H1 (cell line): ENCODE data around the gene UBALD1.

Experiments
- CTCF ChIP-seq, 3 experiments: IDR thresholded peaks; 1 replicate in 2 of 3; 2 replicates in 1 of 3; pipeline versions ENCODE4 v1.5.1 to v1.6.1; 2011; ENCODE audit warnings: low read length in 3 of 3, mild to moderate bottlenecking in 3 of 3, inconsistent platforms in 2 of 3, low read depth in 1 of 3, moderate library complexity in 1 of 3; ENCODE audit not compliant: insufficient read depth in 1 of 3; ENCODE audit errors: control extremely low read depth in 1 of 3
- E2F6 ChIP-seq: IDR thresholded peaks from 2 replicates; pipeline ENCODE4 v1.6.1; 2012; ENCODE audit warnings: inconsistent platforms
- POLR2A ChIP-seq, 2 experiments: IDR thresholded peaks; 1 replicate in 1 of 2; 2 replicates in 1 of 2; pipeline ENCODE4 v1.6.1; 2011; ENCODE audit warnings: low read depth in 2 of 2, low read length in 2 of 2, mild to moderate bottlenecking in 2 of 2; ENCODE audit errors: control extremely low read depth in 1 of 2
- RXRA ChIP-seq: IDR thresholded peaks from 2 replicates; pipeline ENCODE4 v1.6.1; 2011; ENCODE audit warnings: low read depth, mild to moderate bottlenecking, low read length, moderate library complexity; ENCODE audit not compliant: insufficient read depth
- SIX5 ChIP-seq: IDR thresholded peaks from 2 replicates; pipeline ENCODE4 v1.6.1; 2011; ENCODE audit warnings: mild to moderate bottlenecking, low read depth, low read length

- no peak for TF ChIP-seq SIX5
- TF ChIP-seq E2F6 = no peak
- TF ChIP-seq POLR2A (IDR thresholded peaks at IDR 0.05; ENCODE audit: control extremely low read depth in 1 of 2, low read depth in 2 of 2, low read length in 2 of 2) = no peak
- no peak for TF ChIP-seq RXRA
- TF ChIP-seq CTCF (IDR thresholded peaks at IDR 0.05; ENCODE audit: control extremely low read depth in 1 of 3, insufficient read depth in 1 of 3, low read depth in 1 of 3, low read length in 3 of 3) = no peak
These were observed 20.0 kb downstream of the UBALD1 start for GRCh38 chr16:4594433-4595410.
